Eye (tissue), 1 donor: Measurements from ENCODE around the gene KDM4C.

Experiments used
- DNase-seq: peaks from one replicate; pipeline ENCODE4 v3.0.0-alpha.2; 2015

Gene KDM4C

GRCh38 chr9:6870650-6871477 lies 113.1 kb downstream of the KDM4C start:
- DNase-seq: no peak

DNA sequence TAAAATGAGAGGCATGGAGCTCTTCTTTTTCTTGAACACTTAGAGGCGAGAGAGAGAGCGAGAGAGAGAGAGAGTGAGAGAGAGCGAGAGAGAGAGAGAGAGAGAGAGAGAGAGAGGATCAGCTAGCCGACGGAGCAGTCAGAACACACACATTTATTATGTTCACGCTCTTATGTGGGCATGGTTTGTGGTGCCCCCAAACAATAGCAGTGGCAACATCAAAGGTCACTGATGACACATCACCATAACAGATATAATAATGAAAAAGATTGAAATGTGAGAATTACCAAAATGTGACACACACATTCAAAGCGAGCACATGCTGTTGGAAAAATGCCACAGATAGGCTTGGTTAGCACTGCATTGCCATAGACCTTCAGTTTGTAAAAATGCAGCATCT lies 116.1 kb downstream of the KDM4C start:
- peak; percentile 18 for DNase-seq

- no peak for DNase-seq
Measured at GRCh38 chr9:6876195-6876894, 118.6 kb downstream of the KDM4C start.

GRCh38 chr9:6877671-6878161 lies 119.9 kb downstream of the KDM4C start:
- no peak for DNase-seq

- DNase-seq: no peak
Measured at GRCh38 chr9:6880626-6881025, 122.9 kb downstream of the KDM4C start.

GRCh38 chr9:6884101-6884500 lies 126.3 kb downstream of the KDM4C start:
- DNase-seq: no peak

DNA sequence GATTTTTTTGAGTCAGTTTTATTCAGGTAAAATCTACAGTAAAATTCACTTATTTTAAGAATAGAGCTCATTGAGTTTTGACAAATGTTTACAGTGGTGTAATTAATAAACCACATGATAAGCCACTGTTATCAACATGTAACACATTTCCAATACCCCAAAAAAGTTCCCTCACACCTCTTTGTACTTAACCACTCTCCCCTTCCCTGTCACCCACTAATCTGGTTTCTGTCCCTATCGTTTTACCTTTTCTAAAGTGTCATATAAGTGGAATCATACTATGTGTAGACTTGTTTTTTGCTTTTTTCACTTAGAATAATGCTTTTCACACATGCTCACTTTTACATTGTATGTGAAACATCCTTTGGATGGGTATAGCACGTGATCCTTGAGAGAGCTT lies 127.2 kb downstream of the KDM4C start:
- no peak for DNase-seq

GRCh38 chr9:6887051-6887450 lies 129.3 kb downstream of the KDM4C start:
- DNase-seq: peak; percentile 47

- DNase-seq: no peak
Measured at GRCh38 chr9:6889868-6890267, 132.1 kb downstream of the KDM4C start.

GRCh38 chr9:6893350-6894131 lies 135.8 kb downstream of the KDM4C start:
- DNase-seq: no peak

DNA sequence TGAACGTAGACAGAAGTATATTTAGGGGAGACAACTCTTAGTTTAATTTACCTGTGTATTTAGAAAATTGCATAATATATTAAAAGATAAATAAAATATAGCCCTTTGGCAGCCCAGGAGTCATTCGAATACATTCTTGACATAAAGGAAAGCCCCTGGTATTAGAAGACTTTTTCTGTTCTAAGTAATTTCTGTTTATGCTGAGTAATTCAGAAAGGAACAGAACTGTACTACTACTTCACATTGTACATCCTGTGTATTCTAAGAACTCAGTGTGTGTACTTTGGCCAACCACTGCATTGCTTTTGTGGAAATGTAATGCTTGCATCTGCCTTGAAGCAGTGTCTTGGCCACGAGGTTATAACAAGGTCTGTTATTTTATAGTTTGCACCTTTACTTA lies 136.4 kb downstream of the KDM4C start:
- no peak for DNase-seq

DNA sequence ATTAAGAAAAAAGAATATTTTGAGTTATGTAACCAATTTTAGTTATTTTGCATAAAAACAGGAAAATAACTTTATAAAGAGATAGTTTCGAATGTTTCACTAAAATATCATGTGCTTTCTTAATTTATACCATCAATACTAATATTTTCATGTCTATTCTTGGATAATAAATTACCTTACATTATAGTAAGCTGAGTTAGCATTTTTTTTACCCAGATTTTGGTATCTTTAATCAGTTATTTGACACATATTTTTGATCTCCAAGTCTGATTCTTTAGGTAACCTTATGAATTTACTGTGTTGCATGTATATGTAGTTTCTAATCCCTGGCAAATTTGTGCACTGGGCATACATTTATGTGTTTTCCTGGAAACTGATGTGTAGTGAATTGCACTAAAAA lies 138.0 kb downstream of the KDM4C start:
- no peak for DNase-seq

DNA sequence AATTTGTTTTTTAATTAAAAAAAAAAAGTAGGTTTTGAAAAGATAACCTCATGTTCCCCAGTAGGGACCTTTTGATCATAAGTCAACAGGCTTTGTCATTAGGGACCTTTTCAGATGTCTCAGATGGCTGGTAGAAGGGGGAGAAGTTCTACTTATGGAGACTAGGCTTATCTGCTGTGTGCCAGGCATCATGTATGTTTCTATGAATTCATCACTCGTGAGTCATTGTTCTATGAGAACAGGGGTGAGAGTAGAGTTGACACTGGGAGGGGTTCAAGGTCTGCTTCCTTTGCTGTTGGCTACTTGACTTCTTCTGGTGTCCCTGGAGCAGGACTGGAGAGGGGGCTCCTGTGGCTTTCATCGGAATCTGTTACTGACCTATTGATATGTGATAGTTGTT lies 138.8 kb downstream of the KDM4C start:
- no peak for DNase-seq

DNA sequence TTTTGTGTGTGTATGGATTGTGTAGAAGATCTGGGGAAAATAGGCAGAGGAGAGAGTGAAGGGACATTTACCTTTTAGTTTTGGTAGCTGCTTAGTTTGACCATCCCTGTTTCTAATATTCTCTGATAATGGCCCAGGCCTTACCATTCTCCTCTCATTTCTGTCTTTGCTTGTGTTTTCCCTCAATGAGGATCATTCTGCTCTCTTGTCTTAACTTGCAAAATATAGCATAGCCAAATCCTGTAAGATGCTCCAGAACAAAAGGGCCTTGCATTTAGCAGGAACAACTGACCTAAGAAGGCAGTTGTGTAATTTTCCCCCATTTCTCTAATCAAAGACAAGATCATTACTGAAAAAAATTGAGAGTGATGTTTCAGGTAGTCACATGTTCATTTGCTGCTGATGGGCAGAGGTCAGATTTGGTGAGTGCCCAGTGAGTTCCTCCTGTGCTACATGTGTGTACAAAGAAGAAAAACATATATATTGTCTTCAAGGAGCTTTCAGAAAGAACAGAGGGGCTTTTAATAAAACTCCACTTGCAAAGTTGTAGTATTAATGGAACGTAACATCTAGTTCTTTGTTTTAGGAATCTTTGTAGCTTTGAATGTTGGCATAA lies 139.5 kb downstream of the KDM4C start:
- no peak for DNase-seq

DNA sequence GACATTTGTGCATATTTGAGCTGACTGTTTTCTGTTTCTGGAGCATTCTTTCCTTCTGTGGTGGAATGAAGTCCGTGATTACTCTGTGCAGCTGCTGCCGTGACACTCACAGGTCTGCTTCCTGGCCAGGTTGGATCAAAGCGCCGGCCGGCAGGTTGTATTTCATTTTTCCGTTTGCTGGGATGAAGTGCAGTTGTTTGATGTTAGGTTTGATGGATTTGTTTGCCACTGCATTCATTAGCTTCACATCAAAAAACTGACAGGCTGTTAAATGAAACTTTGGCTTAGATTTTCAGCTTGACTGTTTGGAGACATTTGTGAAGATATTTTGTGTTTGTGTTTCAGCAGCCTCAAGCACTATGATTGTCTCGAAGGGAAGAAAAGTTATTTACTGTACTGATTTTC lies 140.1 kb downstream of the KDM4C start:
- DNase-seq: no peak

- no peak for DNase-seq
Measured at GRCh38 chr9:6899274-6899673, 141.5 kb downstream of the KDM4C start.

- no peak for DNase-seq
Measured at GRCh38 chr9:6900440-6900883, 142.7 kb downstream of the KDM4C start.

GRCh38 chr9:6901180-6901579 lies 143.4 kb downstream of the KDM4C start:
- no peak for DNase-seq

DNA sequence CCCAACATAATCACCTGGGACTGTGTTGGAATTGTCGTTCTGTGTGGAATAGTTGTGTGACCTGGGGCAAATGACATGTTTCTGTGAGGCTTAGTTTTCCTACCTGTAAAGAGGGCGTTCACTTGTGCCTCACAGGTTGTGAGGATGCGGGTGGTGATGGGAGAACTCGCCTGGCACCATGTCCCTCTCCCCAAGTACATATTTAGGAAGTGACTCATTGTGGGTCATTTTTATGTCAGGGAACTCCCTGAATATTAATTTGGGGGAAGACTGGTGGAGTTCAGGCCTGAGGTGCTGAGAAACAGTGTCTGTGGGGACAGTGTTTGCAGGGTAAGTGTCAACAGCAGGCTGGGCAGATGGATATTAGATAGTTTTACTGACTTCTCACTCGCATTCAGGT lies 144.7 kb downstream of the KDM4C start:
- no peak for DNase-seq

GRCh38 chr9:6904371-6904770 lies 146.6 kb downstream of the KDM4C start:
- peak; percentile 63 for DNase-seq

- no peak for DNase-seq
Measured at GRCh38 chr9:6905850-6906375, 148.1 kb downstream of the KDM4C start.

DNA sequence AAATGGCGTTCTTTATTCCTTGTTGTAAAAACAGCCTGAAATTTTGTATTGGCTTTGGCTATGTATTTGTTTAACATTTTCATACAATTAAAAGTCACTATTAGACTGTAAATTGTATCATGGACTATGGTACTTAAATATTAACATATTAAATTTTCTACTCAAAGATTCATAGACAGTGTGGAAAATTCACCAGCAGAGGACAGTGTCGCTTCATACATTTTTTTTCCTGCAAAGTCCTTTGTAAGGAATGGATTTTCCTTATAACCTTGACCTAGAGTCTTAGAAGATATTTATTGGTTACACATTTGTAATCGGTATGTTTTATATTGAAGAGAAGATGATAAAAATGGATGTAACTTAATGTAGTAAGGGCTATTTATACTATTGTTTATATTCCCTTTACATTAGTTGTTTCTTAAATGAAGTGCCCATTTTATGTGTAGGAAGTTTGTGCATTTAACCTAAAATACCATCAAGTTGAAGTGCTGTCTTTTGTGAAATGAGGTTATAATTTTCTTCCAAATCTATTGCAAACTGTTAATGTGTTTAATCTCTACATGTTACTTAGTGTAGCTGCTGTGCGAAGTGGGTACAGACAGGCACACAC lies 150.1 kb downstream of the KDM4C start:
- peak; percentile 82 for DNase-seq
